GM23248 (cell line): Measurements from ENCODE around the gene ELAVL1. TPM values are rescaled to one million over a fixed set of nuclear protein-coding genes. Genes with fewer than 3 reads are reported as not detected.

Experiments
- DNase-seq: peaks from one replicate; pipeline ENCODE4 v3.0.0-alpha.2; 2015
- H2AFZ ChIP-seq: fragments of 200-600 bp; sonication (generic); 2 replicates; pipeline ENCODE4 v1.6.1; 2016; ENCODE audit warnings: antibody characterized with exemption
- H3F3A ChIP-seq: fragments of 200-600 bp; sonication (generic); 2 replicates; pipeline ENCODE4 v1.6.1; 2016; ENCODE audit warnings: mild to moderate bottlenecking, antibody characterized with exemption, mixed run types; ENCODE audit not compliant: insufficient read depth
- H3K27ac ChIP-seq: fragments of 200-600 bp; sonication (generic); 2 replicates; pipeline ENCODE4 v1.5.1; 2016; ENCODE audit warnings: mild to moderate bottlenecking
- H3K27me3 ChIP-seq: fragments of 200-600 bp; sonication (generic); replicated peaks from 2 replicates; pipeline ENCODE4 v1.6.1; 2016; ENCODE audit warnings: mild to moderate bottlenecking; ENCODE audit not compliant: insufficient read depth
- H3K36me3 ChIP-seq: fragments of 200-600 bp; sonication (generic); 2 replicates; pipeline ENCODE4 v1.6.1; 2016; ENCODE audit warnings: low read depth, mild to moderate bottlenecking
- H3K4me1 ChIP-seq: fragments of 200-600 bp; sonication (generic); 2 replicates; pipeline ENCODE4 v1.6.1; 2016; ENCODE audit warnings: mild to moderate bottlenecking; ENCODE audit not compliant: insufficient read depth
- H3K4me2 ChIP-seq: fragments of 200-600 bp; sonication (generic); one replicate; pipeline ENCODE4 v1.6.1; 2016; ENCODE audit warnings: mild to moderate bottlenecking; ENCODE audit not compliant: unreplicated experiment
- H3K4me3 ChIP-seq: fragments of 200-600 bp; sonication (generic); 2 replicates; pipeline ENCODE4 v1.5.1; 2016; ENCODE audit warnings: mild to moderate bottlenecking
- H3K79me2 ChIP-seq: fragments of 200-600 bp; sonication (generic); 2 replicates; pipeline ENCODE4 v1.6.1; 2016; ENCODE audit warnings: mild to moderate bottlenecking; ENCODE audit not compliant: insufficient read depth
- H3K9ac ChIP-seq: fragments of 200-600 bp; sonication (generic); 2 replicates; pipeline ENCODE4 v1.6.1; 2016; ENCODE audit warnings: mild to moderate bottlenecking
- H3K9me2 ChIP-seq: fragments of 200-600 bp; sonication (generic); 2 replicates; pipeline ENCODE4 v1.6.1; 2016; ENCODE audit warnings: mixed run types, mild to moderate bottlenecking, moderate library complexity; ENCODE audit not compliant: insufficient read depth
- H3K9me3 ChIP-seq: fragments of 200-600 bp; sonication (generic); one replicate; pipeline ENCODE4 v1.6.1; 2017; ENCODE audit warnings: low read depth
- H4K20me1 ChIP-seq: fragments of 200-600 bp; sonication (generic); 2 replicates; pipeline ENCODE4 v1.6.0; 2016; ENCODE audit not compliant: insufficient read depth
- EZH2 ChIP-seq: fragments of 200-600 bp; sonication (generic); IDR thresholded peaks from 2 replicates; pipeline ENCODE4 v1.6.1; 2018; ENCODE audit warnings: antibody characterized with exemption, mild to moderate bottlenecking; ENCODE audit not compliant: insufficient read depth, poor library complexity, severe bottlenecking
- EZH2phosphoT487 ChIP-seq: fragments of 200-600 bp; sonication (generic); IDR thresholded peaks from 2 replicates; pipeline ENCODE4 v1.6.1; 2018; ENCODE audit warnings: antibody characterized with exemption, moderate library complexity, mild to moderate bottlenecking, low read depth; ENCODE audit not compliant: insufficient read depth
- WGBS, 2 experiments: methylation state at CpG; one replicate each; pipeline ENCODE4 v1.1.6; 2015 to 2017; ENCODE audit warnings: low lambda C conversion rate in 2 of 2, low coverage in 1 of 2; ENCODE audit errors: missing lambda C conversion rate in 2 of 2; 5-methylcytosine and 5-hydroxymethylcytosine counted together
- in situ Hi-C: fragments of 300-500 bp; cut with MboI; formaldehyde crosslinking; loops from 2 replicates; pipeline ENCODE4 v1.15.0; 2020
- polyA plus RNA-seq: library from polyadenylated mRNA; unstranded; fragments of >200 nt; fragmentation: Nextera tagmentation; extraction: Ambion mirVana; gene quantifications from 2 replicates; pipeline ENCODE4 v1.2.1, GENCODE V29; 2016
- total RNA-seq: library from RNA; depleted of rRNA; stranded (reverse); fragments of >200 nt; shearing (Covaris generic); gene quantifications from 2 replicates; pipeline ENCODE4 v1.2.3, GENCODE V29; 2014

The ELAVL1 gene
- total and polyA plus RNA-seq, 2 experiments from 2014 or later, result 48.1 to 78.9 TPM

GRCh38 chr19:7943444-7944176 lies 61.8 kb downstream of the ELAVL1 start, which contains the start of gene TIMM44:
TIMM44 (minus strand) TSS chr19:7943666; CDS start chr19:7943651, 15 bp downstream.
- Histone ChIP-seq H3K9me2 (no peaks in the 10 kb centered on the region), H3K27ac (peak within 1 kb of the TSS; percentile 87), H3K4me3 (peak within 1 kb of the TSS; percentile 96), H3K4me1 (peaks cover 5% of the 10 kb centered on the region; the same call in 1 of the 2 replicates), H3F3A (no peaks in the 10 kb centered on the region), H3K36me3 (peaks cover 5% of the 10 kb centered on the region; the same call in 1 of the 2 replicates), H4K20me1 (no peaks in the 10 kb centered on the region), H3K4me2 (peak within 1 kb of the TSS; percentile 86), H3K9me3 (no peaks in the 10 kb centered on the region), H3K9ac (peak within 1 kb of the TSS; percentile 99), H2AFZ (peak within 1 kb of the TSS; percentile 92), H3K79me2 (peaks cover 47% of the 10 kb centered on the region), H3K27me3 (no peaks in the 10 kb centered on the region)
- 1 to 2% methylated on average over 42 to 53 of the region's 56 CpGs for WGBS, 2 experiments
- TF ChIP-seq EZH2phosphoT487 (no peak), EZH2 (no peak)
- peak; percentile 100 for DNase-seq
- in situ Hi-C loops, result no loop called here

DNA sequence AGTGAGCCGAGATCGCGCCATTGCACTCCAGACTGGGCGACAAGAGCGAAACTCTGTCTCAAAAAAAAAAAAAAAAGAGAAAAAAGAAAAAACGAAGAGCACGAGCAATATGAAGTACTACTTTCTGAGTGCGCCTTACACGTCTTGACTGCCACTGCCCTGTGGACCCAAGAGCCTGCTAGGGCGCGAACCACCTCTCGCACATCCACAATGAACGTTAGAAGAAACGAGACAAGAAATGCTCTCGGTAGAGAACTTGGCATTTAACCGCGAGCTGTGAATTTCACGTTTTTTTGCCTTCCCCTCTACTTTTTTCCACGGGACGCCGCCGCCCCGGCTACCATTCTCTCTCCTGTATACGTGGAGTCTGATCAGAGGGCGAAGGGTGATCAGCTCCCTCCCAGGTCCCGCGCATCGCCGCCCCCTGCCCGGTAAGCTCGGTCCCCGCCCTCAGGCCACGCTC lies 62.4 kb downstream of the ELAVL1 start:
- Histone ChIP-seq H3K4me3 (peak overlapping the region; percentile 96), H3K9ac (peak overlapping the region; percentile 99), H3K79me2 (peaks cover 53% of the 10 kb centered on the region), H3K36me3 (peaks cover 11% of the 10 kb centered on the region; the same call in 1 of the 2 replicates), H3K9me3 (no peaks in the 10 kb centered on the region), H3K9me2 (no peaks in the 10 kb centered on the region), H3F3A (no peaks in the 10 kb centered on the region), H2AFZ (peak overlapping the region; percentile 83), H3K4me2 (peak overlapping the region; percentile 84), H3K4me1 (peaks cover 5% of the 10 kb centered on the region; the same call in 1 of the 2 replicates), H3K27ac (peak overlapping the region; percentile 87), H4K20me1 (no peaks in the 10 kb centered on the region), H3K27me3 (no peaks in the 10 kb centered on the region)
- WGBS, 2 experiments, result 6 to 9% methylated on average over 25 to 33 of the region's 33 CpGs
- in situ Hi-C loops, result no loop called here
- no peak for TF ChIP-seq EZH2
- TF ChIP-seq EZH2phosphoT487, result no peak
- peak; percentile 50 for DNase-seq

- Histone ChIP-seq H3K9me3 (no peaks in the 10 kb centered on the region), H4K20me1 (no peaks in the 10 kb centered on the region), H3K27ac (no peak overlapping the region), H3K36me3 (peaks cover 15% of the 10 kb centered on the region; the same call in 1 of the 2 replicates), H3K4me1 (peaks cover 5% of the 10 kb centered on the region; the same call in 1 of the 2 replicates), H3K4me3 (peak overlapping the region; percentile 96), H3K9me2 (no peaks in the 10 kb centered on the region), H3K27me3 (no peaks in the 10 kb centered on the region), H3K79me2 (peaks cover 59% of the 10 kb centered on the region), H3K4me2 (peak overlapping the region; percentile 84), H3K9ac (peak overlapping the region; percentile 99; the same call in 1 of the 2 replicates), H3F3A (no peaks in the 10 kb centered on the region), H2AFZ (no peak overlapping the region)
- no peak for DNase-seq
- in situ Hi-C loops, result no loop called here
- no peak for TF ChIP-seq EZH2
- no peak for TF ChIP-seq EZH2phosphoT487
- WGBS, 2 experiments, result 89 to 92% methylated on average over 19 of the region's 19 CpGs
Observed at GRCh38 chr19:7941895-7942596, 63.4 kb downstream of the ELAVL1 start.

DNA sequence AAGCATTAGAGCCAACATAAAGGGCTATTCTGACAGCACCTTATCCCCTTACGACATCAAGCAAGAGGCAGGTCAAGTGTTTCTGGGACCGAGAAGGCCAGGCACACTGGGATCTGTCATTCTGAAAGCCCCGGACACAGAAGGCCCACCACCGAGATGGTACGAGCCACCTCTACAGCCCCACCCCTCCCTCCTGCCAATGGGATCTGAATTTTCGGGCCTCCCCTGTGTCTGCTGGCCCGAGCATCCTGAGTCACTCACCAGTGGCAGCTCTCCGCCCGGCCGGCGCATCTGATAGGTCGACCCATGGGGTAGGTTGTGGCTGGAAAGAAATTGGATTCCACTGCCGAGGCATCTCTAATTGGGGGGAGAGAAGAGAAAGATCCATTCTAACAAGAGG lies 64.6 kb downstream of the ELAVL1 start:
- Histone ChIP-seq H3K4me2 (no peak overlapping the region), H3K36me3 (peaks cover 26% of the 10 kb centered on the region; the same call in 1 of the 2 replicates), H3K79me2 (peaks cover 69% of the 10 kb centered on the region), H3K9ac (no peak overlapping the region), H3K27ac (no peak overlapping the region), H3K4me3 (no peak overlapping the region), H3K9me2 (no peaks in the 10 kb centered on the region), H2AFZ (no peak overlapping the region), H3K4me1 (peaks cover 5% of the 10 kb centered on the region; the same call in 1 of the 2 replicates), H3F3A (no peaks in the 10 kb centered on the region), H3K27me3 (no peaks in the 10 kb centered on the region), H3K9me3 (no peaks in the 10 kb centered on the region), H4K20me1 (no peaks in the 10 kb centered on the region)
- in situ Hi-C loops, result no loop called here
- 88 to 91% methylated on average over 13 of the region's 13 CpGs for WGBS, 2 experiments
- TF ChIP-seq EZH2phosphoT487 (no peak), EZH2 (no peak)
- no peak for DNase-seq
